COLO668 (cell line): ENCODE data around the gene CPNE7.

Source experiments
- DNase-seq: peaks from one replicate; lab custom pipeline; 2025; ENCODE audit not compliant: unreplicated experiment; lab: John Stamatoyannopoulos, UW

The CPNE7 gene

GRCh38 chr16:89602273-89602951, 26.9 kb downstream of the CPNE7 start:
- peak; percentile 36 for DNase-seq

- no peak for DNase-seq
Measured at GRCh38 chr16:89602952-89603590, 27.5 kb downstream of the CPNE7 start.

GRCh38 chr16:89604764-89605163, 29.2 kb downstream of the CPNE7 start:
- no peak for DNase-seq

- DNase-seq: no peak
Measured at GRCh38 chr16:89605186-89605970, 29.8 kb downstream of the CPNE7 start.

- no peak for DNase-seq
Measured at GRCh38 chr16:89606006-89606405, 30.4 kb downstream of the CPNE7 start.

- no peak for DNase-seq
Measured at GRCh38 chr16:89607453-89607852, 31.9 kb downstream of the CPNE7 start.

GRCh38 chr16:89607937-89608740, 32.6 kb downstream of the CPNE7 start:
- DNase-seq: no peak

- no peak for DNase-seq
Measured at GRCh38 chr16:89610108-89610453, 34.5 kb downstream of the CPNE7 start.

GRCh38 chr16:89612415-89613166, 37.0 kb downstream of the CPNE7 start:
- no peak for DNase-seq

GRCh38 chr16:89613231-89613953, 37.8 kb downstream of the CPNE7 start, which contains the start of gene DPEP1:
DPEP1 (plus strand) TSS chr16:89613642; CDS start chr16:89630411, 16,769 bp downstream.
- DNase-seq: peak; percentile 21

GRCh38 chr16:89613954-89614459, 38.4 kb downstream of the CPNE7 start:
- DNase-seq: no peak

- DNase-seq: no peak
Measured at GRCh38 chr16:89615176-89615575, 39.6 kb downstream of the CPNE7 start.

GRCh38 chr16:89615596-89616090, 40.1 kb downstream of the CPNE7 start:
- DNase-seq: peak; percentile 33

- DNase-seq: no peak
Measured at GRCh38 chr16:89616623-89617022, 41.1 kb downstream of the CPNE7 start.

GRCh38 chr16:89617036-89617435, 41.5 kb downstream of the CPNE7 start:
- no peak for DNase-seq

GRCh38 chr16:89618109-89618998, 42.8 kb downstream of the CPNE7 start:
- DNase-seq: no peak

GRCh38 chr16:89619840-89620239, 44.3 kb downstream of the CPNE7 start:
- DNase-seq: no peak

GRCh38 chr16:89620406-89620841, 44.9 kb downstream of the CPNE7 start:
- no peak for DNase-seq
